ENCODE measurements around the gene RAET1G.
"Not testable (repeated sequence)": the region's sequence is repeated elsewhere in the genome, so short reads cannot be mapped to it uniquely, and the experiment has no call there.

Gene RAET1G

GRCh38 chr6:149913540-149914240, 9.2 kb downstream of the RAET1G start:
- DNase-seq (ENCODE audit: low spot score), result no peak

- DNase-seq (ENCODE audit: low spot score), result no peak
These were observed 9.8 kb downstream of the RAET1G start for GRCh38 chr6:149913085-149913484.

- not testable (repeated sequence) for DNase-seq (ENCODE audit: low spot score)
These were observed 10.2 kb downstream of the RAET1G start for GRCh38 chr6:149912680-149913079.

- no peak for DNase-seq (ENCODE audit: low spot score)
These were observed 12.2 kb downstream of the RAET1G start for GRCh38 chr6:149910721-149911151.

DNA sequence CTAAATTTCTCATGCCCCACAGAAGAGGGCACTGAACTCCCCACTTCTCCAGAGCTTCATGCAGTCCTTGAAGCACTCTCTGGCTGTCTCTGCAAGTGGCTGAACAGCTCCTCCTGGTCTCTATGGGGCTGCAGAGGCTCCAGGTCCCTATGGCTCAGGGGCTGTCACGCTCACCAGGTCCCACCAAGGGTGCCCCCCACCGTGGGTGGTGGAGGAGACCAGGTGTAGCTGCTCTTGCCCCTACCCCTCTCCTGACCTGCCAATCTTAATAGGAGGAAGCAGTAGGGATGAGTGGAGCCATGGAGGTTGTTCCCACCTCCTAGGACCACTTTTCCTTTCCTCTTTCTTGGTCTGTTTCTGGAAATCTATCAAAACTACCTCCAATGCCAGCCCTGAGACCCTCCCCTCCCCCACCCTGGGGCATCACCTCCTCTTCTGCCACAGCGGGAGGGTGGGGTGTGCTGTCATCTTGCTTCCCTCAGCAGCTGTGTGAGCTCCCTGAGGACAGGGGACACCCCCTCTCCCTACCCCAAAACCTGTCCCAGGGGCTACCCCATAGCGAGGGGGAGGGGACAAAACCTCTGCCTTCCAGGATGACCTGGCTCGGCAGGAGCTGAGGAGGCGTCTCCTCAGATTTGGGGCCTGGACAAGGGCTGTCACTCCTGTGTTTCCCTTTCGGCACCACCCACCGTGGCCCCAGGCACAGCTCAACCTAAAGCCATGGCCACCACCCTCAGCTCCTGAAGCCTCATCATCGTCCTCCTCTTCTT, 13.0 kb downstream of the RAET1G start:
- DNase-seq (ENCODE audit: low spot score), result no peak

DNA sequence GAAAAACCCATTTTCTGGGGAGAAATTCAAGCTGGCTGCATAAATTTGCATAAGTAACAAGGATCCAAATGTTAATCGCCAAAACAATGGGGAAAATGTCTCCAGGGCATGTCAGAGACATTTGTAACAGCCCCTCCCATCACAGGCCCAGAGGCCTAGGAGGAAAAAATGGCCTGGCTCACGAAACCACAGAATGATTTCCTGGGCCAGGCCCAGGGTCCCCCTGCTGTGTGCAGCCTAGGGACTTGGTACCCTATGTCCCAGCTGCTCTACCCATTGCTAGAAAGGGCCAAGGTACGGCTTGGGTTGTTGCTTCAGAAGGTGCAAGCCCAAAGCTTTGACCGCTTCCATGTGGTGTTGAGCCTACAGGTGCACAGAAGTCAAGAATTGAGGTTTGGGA, 14.4 kb downstream of the RAET1G start:
- not testable (repeated sequence) for DNase-seq (ENCODE audit: low spot score)

DNA sequence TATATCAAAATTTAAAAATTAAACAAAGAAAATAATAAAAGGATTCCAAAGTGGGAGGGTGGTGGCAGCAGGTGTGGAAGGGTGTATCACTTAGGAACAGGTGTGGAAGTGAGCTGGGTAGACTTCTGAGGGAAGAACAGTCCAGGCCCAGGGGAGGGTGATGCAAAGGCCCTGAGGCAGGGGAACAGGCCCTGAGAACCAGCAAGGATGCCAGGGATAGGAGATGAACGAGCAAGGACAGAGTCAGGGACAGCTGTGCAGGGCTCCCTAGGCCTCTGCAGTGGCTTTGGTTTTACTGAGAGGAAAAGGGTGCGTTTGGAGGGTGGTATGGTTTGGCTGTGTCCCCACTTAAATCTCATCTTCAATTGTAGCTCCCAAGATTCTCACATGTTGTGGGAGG, 15.6 kb downstream of the RAET1G start:
- DNase-seq (ENCODE audit: low spot score), result no peak

DNA sequence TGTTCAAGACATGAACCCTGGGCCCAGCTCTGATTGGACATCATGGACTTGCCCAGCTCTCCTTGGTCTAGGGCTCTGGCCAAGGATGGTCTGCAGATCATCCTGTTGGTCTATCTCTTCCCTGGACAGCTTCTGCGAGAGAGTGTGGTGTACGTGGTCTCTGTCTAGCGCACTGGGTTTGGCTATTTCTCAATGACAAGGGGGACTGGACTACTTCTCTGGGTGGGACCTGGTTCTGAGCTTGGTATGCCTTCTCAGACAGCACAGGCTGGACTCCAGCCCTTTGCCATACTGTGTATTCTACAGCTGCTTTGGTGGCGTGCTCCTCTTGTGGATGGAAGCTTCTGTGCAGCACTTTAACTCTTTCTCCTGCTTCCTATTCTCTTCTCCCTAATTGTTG, 16.5 kb downstream of the RAET1G start:
- no peak for DNase-seq (ENCODE audit: low spot score)

DNA sequence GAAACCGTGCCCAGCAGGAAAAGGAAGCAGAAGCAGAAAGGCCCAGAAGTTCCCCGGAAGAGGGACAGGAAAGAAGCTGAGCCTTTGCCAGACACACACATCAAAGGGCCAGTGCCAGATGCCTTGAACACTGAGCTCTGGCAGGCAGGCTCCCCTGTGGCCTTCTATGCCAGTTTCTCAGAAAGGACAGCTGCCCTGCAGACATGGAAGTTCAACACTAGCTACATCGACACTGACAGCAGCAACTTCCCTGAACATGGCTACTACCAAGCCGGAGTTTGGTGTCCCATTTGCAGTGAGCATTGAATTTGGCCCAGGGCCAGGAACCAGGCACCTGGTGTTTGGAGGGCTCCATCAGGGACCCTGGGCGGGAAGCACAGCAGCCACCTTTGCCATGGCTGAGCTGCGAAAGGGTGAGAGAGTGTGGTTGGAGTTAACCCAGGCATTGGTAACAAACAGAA, 17.0 kb downstream of the RAET1G start:
- DNase-seq (ENCODE audit: low spot score), result no peak

GRCh38 chr6:149905371-149905910, 17.5 kb downstream of the RAET1G start:
- no peak for DNase-seq (ENCODE audit: low spot score)

DNA sequence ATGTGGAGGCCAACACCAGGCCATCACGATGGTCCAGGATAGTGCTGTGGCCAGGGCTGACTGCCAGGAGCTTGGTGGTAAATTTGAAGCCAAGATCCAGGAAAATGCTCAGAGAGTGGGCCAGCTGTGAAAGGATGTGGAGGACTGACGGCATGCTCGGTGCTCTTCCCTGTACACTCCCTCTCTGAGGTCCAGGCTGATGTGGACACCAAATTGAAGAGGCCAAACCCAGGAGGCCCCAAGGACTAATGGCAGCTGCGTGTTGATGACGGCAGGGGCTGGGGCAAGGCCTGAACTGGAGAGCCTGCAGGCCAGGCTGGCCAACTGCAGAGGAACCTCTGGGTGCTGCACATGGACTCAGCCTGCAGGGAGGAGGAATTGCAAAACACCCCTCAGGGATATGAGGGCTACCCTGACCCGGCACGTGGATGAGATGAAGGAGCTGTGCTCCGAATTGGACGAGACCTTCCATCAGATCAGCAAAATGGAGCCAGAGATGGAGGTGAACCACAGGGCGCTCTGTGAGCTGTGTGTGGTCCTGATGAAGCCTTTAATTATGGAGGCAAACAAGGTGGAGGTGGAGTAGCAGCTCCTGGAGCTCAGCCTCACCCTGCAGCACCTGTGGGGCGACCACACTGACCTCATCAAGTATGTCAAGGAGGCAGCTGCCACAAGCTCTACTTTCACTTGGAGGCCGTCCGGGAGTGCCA, 18.1 kb downstream of the RAET1G start:
- DNase-seq (ENCODE audit: low spot score), result no peak

DNA sequence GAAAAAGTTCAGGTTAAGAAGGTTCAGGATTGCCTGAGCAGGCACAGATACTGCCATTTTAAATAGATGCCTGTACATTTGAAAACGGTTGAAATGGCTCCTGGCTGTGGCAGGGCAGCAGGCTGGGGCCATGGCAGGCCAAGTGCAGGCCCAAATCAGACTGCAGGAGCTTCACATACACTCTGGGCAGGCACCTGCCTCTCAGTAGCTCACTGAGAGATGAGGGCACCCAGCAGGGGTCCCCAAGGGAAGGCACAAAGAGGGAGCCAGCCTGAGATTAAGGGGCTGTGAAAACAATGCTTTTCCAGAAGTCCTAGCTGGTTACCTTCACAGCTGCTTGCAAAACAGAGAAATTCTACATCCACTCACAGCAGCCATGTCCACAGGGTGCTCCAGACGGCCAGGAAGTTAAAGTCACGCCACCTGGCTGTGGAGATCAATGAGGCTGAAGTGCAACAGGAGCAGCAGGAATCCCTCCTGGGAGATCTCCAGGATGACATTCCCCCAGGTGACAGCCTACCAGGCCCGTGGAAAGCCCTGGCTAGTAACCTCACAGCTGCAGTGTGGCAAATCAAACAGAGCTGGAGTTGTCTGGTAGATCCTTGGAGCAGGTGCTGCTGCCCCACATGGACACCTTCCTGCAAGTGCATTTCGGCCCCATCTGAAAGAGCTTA, 18.8 kb downstream of the RAET1G start:
- no peak for DNase-seq (ENCODE audit: low spot score)

- DNase-seq (ENCODE audit: low spot score), result no peak
These were observed 21.3 kb downstream of the RAET1G start for GRCh38 chr6:149901444-149902140.

- no peak for DNase-seq (ENCODE audit: low spot score)
These were observed 22.1 kb downstream of the RAET1G start for GRCh38 chr6:149900620-149901443.

- no peak for DNase-seq (ENCODE audit: low spot score)
These were observed 22.8 kb downstream of the RAET1G start for GRCh38 chr6:149899926-149900619.

GRCh38 chr6:149899486-149899885, 23.4 kb downstream of the RAET1G start:
- no peak for DNase-seq (ENCODE audit: low spot score)

DNA sequence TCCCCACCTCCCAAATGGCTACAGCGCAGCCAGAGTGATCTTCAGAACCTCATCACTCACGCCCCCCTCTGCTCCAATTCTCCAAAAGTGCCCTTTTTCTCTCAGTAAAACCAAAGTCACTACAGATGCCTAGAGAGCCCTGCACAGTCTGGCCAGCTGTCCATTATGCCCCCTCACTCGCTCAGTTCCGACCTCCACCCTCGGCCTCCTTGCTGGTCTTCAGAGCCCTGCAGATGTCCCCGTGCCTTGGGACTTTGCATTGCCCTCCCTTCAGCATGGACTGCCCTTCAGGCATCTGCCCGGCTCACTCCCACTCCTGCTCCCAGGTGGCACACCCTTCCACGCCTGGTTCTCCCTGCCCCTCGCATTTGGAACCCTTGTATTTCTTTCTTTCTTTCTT, 24.0 kb downstream of the RAET1G start:
- no peak for DNase-seq (ENCODE audit: low spot score)

DNA sequence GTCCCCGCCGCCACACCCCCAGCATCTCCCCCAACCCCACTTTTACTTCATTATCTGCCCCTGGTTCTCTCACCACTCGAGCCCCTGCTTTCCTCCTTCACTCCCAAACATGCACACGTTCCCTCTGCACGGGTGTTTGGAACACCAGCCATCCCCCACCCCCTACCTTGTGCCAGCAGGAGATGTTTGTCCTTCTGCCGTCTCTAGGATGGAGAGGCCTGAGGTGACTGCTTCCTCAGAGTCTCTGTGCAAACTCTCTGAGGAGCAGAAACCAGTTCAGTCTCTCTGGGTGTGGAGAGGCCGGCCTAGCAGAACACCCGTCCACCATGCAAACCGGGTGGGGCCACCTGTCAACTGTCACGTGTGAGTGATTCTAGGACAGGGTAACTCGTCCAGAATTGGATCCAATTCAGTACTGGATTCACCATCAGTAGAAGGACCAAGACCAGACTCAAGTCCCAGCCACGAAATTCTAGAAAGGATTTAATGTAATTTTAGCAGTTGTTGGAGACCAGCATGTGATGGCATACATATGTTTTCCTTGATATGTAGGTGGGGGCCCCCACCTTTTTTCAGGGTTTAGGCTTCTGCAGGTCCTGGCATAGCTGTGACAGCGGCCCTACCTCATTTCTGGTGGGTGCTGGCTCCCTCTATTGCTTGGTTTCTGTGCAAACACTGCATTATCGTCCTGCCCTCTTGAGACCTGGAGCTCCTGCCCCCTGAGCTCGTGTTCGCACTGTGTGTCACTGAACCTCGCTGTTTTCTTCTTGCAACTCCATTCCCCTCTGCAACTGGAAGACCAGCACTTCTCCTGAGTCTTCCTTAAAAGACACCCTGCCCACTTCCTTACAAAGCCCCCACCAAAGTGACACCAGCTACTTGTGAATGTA, 24.8 kb downstream of the RAET1G start, which contains the start of gene RAET1E:
Gene RAET1E (minus strand): TSS at position 259 of the 890 bp plus-strand sequence. CDS start 7,212 bp downstream, outside the sequence.
- DNase-seq (ENCODE audit: low spot score), result no peak
